GM12891 (cell line): ENCODE results near the gene FGGY.

Experiments
- PAX5 ChIP-seq: IDR thresholded peaks from 2 replicates; pipeline ENCODE4 v1.6.1; 2011; ENCODE audit warnings: low read length, moderate library complexity, mild to moderate bottlenecking; ENCODE audit not compliant: insufficient read depth, severe bottlenecking
- POLR2A ChIP-seq: IDR thresholded peaks from 2 replicates; pipeline ENCODE4 v1.6.1; 2011; ENCODE audit warnings: low read depth, low read length, control low read depth
- POLR2AphosphoS5 ChIP-seq: IDR thresholded peaks from 2 replicates; pipeline ENCODE4 v1.6.1; 2011; ENCODE audit warnings: low read depth, low read length, control low read depth
- SPI1 ChIP-seq: IDR thresholded peaks from 2 replicates; pipeline ENCODE4 v1.6.1; 2011; ENCODE audit warnings: low read depth, low read length, control low read depth
- TAF1 ChIP-seq: IDR thresholded peaks from 2 replicates; pipeline ENCODE4 v1.6.1; 2011; ENCODE audit warnings: low read depth, low read length, control low read depth

- TF ChIP-seq POLR2A, result no peak
- TF ChIP-seq POLR2AphosphoS5, result no peak
- no peak for TF ChIP-seq TAF1
- no peak for TF ChIP-seq PAX5
- no peak for TF ChIP-seq SPI1
These were observed 87.1 kb downstream of the FGGY start for GRCh38 chr1:59383963-59384362.
